Loucy (cell line): ENCODE measurements around the gene RIPOR2.

Experiments
- H2AFZ ChIP-seq: fragments of 200-600 bp; sonication (generic); 2 replicates; pipeline ENCODE4 v1.6.0; 2016; ENCODE audit warnings: antibody characterized with exemption, mild to moderate bottlenecking, low read length, moderate library complexity
- H3F3A ChIP-seq: fragments of 200-600 bp; 2 replicates; pipeline ENCODE4 v1.6.0; 2016; ENCODE audit warnings: antibody characterized with exemption, low read depth, mild to moderate bottlenecking
- H3K27me3 ChIP-seq: fragments of 200-600 bp; sonication (generic); 2 replicates; pipeline ENCODE4 v1.6.1; 2014; ENCODE audit warnings: low read length, mild to moderate bottlenecking; ENCODE audit not compliant: insufficient read depth, poor library complexity, severe bottlenecking
- H3K36me3 ChIP-seq: fragments of 200-600 bp; sonication (generic); 2 replicates; pipeline ENCODE4 v1.6.1; 2016; ENCODE audit warnings: low read length; ENCODE audit not compliant: insufficient read depth
- H3K4me1 ChIP-seq: fragments of 200-600 bp; sonication (generic); 2 replicates; pipeline ENCODE4 v1.5.1; 2014; ENCODE audit warnings: low read length, mild to moderate bottlenecking; ENCODE audit not compliant: insufficient read depth, poor library complexity, severe bottlenecking
- H3K4me2 ChIP-seq: fragments of 200-600 bp; sonication (generic); 2 replicates; pipeline ENCODE4 v1.6.0; 2014; ENCODE audit warnings: antibody characterized with exemption, low read length, low read depth, mild to moderate bottlenecking; ENCODE audit not compliant: poor library complexity, severe bottlenecking
- H3K4me3 ChIP-seq: fragments of 200-600 bp; sonication (generic); 2 replicates; pipeline ENCODE4 v1.5.1; 2014; ENCODE audit warnings: low read length, mild to moderate bottlenecking, mixed read lengths; ENCODE audit not compliant: poor library complexity, severe bottlenecking
- H3K79me2 ChIP-seq: fragments of 200-600 bp; sonication (generic); 2 replicates; pipeline ENCODE4 v1.6.1; 2014; ENCODE audit warnings: low read length; ENCODE audit not compliant: insufficient read depth
- H3K9ac ChIP-seq: fragments of 200-600 bp; sonication (generic); 2 replicates; pipeline ENCODE4 v1.6.0; 2014; ENCODE audit warnings: mild to moderate bottlenecking, low read depth, low read length, moderate library complexity; ENCODE audit not compliant: poor library complexity, severe bottlenecking
- H3K9me2 ChIP-seq: fragments of 200-600 bp; sonication (generic); replicated peaks from 2 replicates; pipeline ENCODE4 v1.6.1; 2016; ENCODE audit warnings: low read depth, low read length, mixed read lengths
- H3K9me3 ChIP-seq: fragments of 200-600 bp; sonication (generic); 2 replicates; pipeline ENCODE4 v1.6.1; 2014; ENCODE audit warnings: mild to moderate bottlenecking, antibody characterized with exemption, low read length, low read depth; ENCODE audit not compliant: insufficient read depth
- H4K20me1 ChIP-seq: fragments of 200-600 bp; sonication (generic); 2 replicates; pipeline ENCODE4 v1.6.0; 2014; ENCODE audit warnings: antibody characterized with exemption, low read length, mild to moderate bottlenecking; ENCODE audit not compliant: insufficient read depth, poor library complexity, severe bottlenecking
- CTCF ChIP-seq: fragments of 200-600 bp; sonication (generic); conservative IDR thresholded peaks from 2 replicates; pipeline ENCODE4 v1.5.1; 2014; ENCODE audit warnings: mild to moderate bottlenecking, antibody characterized with exemption, low read length
- EZH2phosphoT487 ChIP-seq: fragments of 200-600 bp; IDR thresholded peaks from 2 replicates; pipeline ENCODE4 v1.6.1; 2018; ENCODE audit warnings: antibody characterized with exemption, mild to moderate bottlenecking, moderate library complexity, borderline replicate concordance

RIPOR2 gene

GRCh38 chr6:24823185-24823584, 112.6 kb downstream of the RIPOR2 start:
- H3K36me3 ChIP-seq: peaks cover 50% of the 10 kb centered on the region

GRCh38 chr6:24822696-24823095, 113.1 kb downstream of the RIPOR2 start:
- TF ChIP-seq EZH2phosphoT487: no peak
- TF ChIP-seq CTCF: no peak
- Histone ChIP-seq H4K20me1 (no peaks in the 10 kb centered on the region), H3K4me2 (no peak overlapping the region), H3K79me2 (no peaks in the 10 kb centered on the region), H2AFZ (no peak overlapping the region), H3K27me3 (no peaks in the 10 kb centered on the region), H3K4me1 (no peaks in the 10 kb centered on the region), H3K9ac (no peak overlapping the region), H3K9me2 (no peaks in the 10 kb centered on the region), H3K9me3 (no peaks in the 10 kb centered on the region), H3F3A (no peaks in the 10 kb centered on the region), H3K4me3 (no peak overlapping the region), H3K36me3 (peaks cover 50% of the 10 kb centered on the region)

More at GRCh38 chr6:24823185-24823584, 112.6 kb downstream of the RIPOR2 start:
- no peak overlapping the region for H2AFZ ChIP-seq
- H3K9ac ChIP-seq: no peak overlapping the region
- TF ChIP-seq CTCF (no peak), EZH2phosphoT487 (no peak)
- no peak overlapping the region for H3K4me3 ChIP-seq
- no peaks in the 10 kb centered on the region for H3K9me2 ChIP-seq
- H3K27me3 ChIP-seq: no peaks in the 10 kb centered on the region
- no peaks in the 10 kb centered on the region for H3K9me3 ChIP-seq
- H3F3A ChIP-seq: no peaks in the 10 kb centered on the region
- no peaks in the 10 kb centered on the region for H3K4me1 ChIP-seq
- H4K20me1 ChIP-seq: no peaks in the 10 kb centered on the region
- H3K4me2 ChIP-seq: no peak overlapping the region
- H3K79me2 ChIP-seq: no peaks in the 10 kb centered on the region

- H3K4me2 ChIP-seq: no peak overlapping the region
- no peaks in the 10 kb centered on the region for H3K9me3 ChIP-seq
- no peaks in the 10 kb centered on the region for H3K79me2 ChIP-seq
- H3K4me1 ChIP-seq: no peaks in the 10 kb centered on the region
- H3F3A ChIP-seq: no peaks in the 10 kb centered on the region
- no peaks in the 10 kb centered on the region for H3K27me3 ChIP-seq
- H3K36me3 ChIP-seq: peaks cover 46% of the 10 kb centered on the region
- H4K20me1 ChIP-seq: no peaks in the 10 kb centered on the region
- H3K9me2 ChIP-seq: no peaks in the 10 kb centered on the region
- TF ChIP-seq CTCF (no peak), EZH2phosphoT487 (no peak)
- no peak overlapping the region for H3K9ac ChIP-seq
- no peak overlapping the region for H3K4me3 ChIP-seq
- no peak overlapping the region for H2AFZ ChIP-seq
Observed at GRCh38 chr6:24821860-24822444, 113.8 kb downstream of the RIPOR2 start.
